NCI-H345 (cell line): ENCODE results near the gene HDAC4.

Source experiments
- DNase-seq: peaks from one replicate; lab custom pipeline; 2025; lab: John Stamatoyannopoulos, UW

Gene HDAC4

DNA sequence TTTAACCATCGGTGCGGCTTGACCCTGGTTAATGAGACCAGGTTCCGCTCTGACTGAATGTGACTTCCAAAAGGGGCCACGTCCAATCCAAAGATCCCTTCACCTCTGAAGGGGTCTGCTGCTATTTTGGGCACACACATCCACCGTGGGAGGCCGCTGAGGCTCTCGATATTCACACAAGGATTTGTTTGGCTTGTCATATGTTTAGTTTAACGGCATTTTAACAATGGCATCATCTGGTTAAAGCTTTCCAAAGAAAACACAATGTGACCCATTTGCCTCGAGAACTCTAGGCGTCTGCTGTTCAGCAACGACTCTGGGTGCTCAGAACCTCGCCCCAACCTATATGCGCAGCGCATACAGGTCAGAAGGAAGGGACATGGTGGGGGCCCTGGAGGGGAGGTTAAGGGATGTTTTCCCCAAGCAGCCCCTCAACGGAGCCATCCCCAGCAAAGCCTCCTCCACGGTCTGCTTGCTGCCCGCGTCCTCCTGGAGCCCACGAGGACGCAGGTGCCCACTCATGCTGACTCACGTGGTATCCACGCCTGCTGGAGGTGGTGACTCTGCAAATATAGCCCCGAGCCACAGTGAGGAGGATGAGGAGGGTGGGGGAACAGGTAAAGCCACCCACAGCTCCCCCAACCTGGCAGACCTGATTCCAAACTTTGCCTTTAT, 260.3 kb downstream of the HDAC4 start:
- DNase-seq = no peak

DNA sequence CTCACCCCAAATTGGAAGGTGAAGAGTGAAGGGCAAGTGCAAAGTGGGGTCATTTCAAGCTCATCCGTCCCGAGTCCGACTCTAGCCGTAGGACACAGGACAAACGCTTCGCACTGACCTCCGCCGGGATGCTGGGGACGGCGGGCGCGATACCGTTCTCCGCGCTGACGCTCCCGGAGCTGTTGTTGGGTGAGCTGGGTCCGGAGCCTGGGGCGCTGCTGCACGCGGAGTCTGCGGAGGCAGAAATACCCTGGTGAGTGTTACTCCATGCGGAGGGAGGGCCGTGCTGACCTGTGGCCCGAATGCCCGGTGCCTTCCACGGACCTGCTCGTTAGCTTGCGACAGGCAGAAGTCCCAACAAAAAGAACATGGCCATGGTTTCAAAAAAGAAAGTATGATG, 261.3 kb downstream of the HDAC4 start:
- DNase-seq = no peak

DNA sequence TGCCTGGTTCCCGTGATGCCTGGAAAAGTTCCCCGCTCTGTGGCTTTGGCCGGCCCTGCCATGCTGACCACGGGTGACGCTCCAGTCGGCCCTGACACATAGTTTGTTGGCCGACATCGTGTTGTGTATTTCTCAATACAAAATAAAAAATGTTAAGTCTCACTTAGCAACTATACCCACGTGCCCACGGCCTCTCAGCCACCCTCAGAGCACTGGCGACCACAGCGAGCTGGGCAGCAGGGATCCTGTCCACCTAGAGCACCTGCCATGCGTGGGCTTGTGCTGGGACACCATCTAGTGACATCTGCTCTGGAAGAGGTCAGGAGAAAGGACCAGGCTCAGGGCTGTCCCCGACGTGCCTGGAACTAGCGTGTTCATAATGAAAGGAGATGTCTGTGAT, 261.7 kb downstream of the HDAC4 start:
- no peak for DNase-seq

DNA sequence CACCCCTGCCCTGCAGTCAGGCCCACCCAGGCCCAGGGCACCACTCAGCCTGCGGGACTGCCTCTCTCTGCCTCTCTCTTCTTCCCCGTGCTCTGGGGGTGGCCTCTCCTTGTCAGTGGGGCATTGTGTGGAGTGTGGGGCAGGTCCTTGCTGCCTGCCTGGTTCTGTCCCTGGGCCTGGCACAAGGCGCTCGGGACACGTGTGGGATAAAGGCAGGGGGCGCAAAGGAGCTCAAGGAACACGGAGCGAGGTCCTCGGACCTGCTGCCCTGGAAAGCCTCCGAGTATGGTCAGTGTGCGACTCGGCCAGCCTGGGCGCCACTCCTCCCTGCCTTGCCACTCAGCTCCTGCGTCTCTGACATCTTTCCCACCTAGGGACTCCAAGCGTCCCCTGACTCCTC, 262.2 kb downstream of the HDAC4 start:
- DNase-seq = no peak

DNA sequence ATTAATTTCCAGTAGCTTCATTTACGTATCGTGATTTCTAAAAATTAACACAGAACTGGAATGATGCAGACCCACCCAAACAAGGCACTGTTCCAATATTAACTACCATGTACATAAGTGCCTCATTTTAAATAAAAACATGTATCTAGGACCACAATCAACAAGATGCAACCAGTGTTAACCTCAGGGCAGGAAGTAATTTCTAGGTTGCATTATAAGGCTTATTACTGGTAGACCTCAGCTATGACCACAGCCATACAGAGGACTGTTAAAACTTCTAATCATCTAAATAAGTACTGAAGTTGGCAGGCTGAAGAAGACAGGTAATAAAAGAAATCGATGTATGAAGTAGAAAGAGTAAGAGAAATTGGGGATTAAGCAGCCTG, 262.9 kb downstream of the HDAC4 start:
- DNase-seq = no peak

DNA sequence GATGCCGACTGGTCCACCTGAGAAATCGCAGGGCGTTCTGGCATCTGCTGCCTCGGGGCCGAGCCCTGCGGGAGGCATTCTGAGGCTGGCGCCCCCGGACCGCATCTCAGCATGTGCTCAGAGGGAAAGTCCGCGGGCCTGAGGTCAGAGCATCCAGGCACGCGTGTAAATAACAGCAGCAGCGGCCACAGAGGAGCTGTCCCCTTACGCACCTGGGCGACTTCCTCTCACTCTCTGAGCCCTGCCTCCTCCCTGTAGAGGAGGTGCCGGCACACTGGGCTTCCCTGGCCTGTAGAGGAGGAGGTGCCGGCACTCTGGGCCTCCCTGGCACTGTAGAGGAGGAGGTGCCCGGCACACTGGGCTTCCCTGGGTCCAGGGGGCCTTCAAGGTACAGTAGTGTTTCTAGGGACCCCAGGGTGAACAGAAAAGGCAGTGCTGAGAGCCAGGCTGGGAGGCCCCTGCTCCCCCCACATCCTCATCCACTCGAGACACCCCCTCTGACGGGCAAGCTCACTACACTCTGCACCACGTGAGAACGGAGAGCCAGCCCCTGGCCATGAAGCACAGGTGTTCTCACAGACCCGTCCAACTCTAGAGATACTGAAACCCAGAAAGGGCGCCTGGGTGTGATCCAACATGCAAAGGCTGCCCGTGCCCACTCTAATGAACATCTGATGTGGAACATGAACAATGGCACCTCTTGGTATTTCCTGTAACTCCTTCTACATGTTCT, 263.5 kb downstream of the HDAC4 start:
- DNase-seq = no peak

DNA sequence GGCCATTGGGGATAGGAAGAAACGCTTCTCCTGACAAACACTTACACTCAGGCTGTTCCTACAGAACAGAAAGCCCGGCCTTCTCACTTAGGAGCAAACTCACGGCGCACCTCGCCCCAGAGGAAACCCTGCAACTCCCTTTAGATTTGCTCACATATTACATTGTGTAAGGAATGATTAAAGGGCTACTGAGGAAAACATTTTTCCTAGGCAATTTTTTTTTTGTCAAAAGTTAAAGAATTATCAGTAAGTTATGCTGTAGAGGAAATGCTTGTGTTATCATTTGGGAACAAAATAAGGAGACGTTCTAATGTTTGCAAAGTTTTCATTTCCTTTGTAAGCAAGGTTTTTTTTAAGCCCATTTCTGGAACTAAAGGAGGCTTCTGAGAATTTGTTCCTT, 264.1 kb downstream of the HDAC4 start:
- no peak for DNase-seq

DNA sequence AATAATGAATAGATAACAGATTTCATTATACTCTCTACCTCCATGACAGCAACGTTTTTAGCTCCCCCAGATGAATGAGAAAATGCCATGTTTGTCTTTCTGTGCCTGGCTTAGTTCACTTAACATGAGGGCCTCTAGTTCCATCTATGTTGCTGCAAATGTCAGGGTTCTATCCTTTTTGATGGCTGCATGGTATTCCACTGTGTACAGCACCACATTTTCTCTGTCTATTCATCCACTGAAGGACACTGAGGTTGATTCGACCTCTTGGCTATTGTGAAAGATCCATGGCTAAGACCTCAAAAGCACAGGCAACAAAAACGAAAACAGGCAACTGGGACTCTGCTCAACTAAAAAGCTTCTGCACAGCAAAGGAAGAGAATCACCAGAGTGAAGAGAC, 264.6 kb downstream of the HDAC4 start:
- DNase-seq = no peak

DNA sequence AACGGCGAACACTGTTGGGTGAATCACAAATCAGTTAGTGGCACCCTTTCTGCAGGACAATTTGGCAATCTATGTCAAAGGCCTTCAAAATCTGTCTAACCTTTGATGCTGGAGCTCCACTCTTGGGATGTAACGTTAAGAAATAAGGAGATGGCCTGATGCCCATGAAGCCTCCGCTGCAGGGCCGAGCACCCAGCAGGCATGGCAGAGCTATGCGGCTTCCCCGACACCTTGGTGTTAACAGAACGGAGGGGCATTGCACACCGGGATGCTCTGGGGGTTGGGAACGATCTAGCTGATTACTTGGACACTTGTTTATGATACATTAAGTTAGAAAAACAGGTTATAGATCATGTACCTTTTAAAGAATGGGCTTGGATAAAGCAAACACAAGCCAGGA, 265.3 kb downstream of the HDAC4 start:
- no peak for DNase-seq

DNA sequence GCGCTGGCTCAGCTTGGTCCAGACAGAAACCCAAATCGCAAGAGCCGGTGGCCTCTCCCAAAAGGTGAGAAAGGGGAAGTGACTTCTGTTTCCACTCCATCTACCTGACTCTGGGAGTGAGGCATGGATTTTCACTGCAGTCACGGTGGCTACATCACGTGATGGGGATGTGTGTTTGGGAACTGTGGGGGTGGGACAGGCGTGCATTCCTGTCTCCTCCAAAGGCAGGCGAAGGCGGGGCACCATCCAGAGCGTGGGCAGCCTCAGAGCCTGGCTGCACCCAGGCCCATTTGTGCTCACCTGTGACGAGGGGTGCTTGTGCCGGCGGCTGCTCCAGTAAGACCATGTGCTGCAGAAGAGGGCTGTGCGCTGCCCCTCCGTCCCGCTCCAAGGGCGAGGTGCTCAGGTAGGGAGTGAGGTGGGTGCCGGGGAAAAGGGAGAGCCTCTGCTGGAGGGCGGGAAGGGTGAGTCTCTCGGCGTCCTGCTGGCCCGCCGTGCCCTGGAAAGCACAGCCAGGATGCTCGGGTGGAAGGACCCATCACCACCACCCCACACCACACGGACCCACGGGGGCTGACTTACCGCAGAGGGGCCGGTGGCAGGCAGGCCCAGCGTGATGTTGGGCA, 266.8 kb downstream of the HDAC4 start:
- DNase-seq = no peak

DNA sequence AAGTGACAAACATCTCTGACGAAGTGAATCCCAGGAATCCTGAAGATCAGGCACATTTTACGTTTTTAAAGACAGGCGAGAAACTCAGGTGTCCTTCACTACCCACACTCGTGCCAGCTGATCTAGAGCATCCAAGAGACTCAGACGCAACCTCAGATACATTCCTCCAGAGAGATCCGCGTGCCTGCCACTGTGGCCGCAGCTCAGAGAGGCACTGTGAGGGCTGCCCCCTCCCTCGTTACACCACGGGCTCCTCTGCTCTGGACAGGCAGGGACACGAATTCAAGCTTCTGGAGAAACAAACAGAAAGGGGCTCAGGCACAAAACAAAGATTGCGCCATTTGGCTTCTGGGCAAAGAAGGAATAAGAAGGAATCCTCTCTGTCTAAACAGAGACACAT, 268.0 kb downstream of the HDAC4 start:
- DNase-seq = no peak

DNA sequence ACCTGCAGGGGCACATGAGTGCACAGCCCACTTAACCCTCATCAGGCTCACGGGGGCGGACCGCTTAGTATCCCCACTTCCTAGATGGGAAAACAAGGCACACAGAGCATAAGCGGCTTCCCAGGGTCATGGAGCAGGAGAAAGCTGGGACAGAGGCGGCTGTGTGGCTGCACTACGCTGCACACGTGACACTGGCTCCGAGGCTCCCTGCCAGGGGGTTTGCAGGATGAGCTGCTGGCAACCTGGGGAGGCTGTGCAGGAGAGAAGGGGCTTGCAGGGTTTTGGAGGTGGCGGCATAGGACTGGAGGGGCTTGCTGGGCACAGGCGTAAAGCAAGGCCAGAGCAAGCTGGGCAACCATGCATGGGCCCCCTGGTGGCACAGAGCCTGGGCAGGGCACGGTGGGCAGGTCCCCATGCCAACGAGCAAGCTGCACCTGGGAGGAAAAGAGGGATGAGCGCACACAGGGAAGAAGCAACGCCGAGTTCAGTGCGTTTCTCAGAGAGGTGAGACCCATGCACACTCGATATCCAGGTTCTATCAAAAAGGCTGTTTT, 268.6 kb downstream of the HDAC4 start:
- no peak for DNase-seq

DNA sequence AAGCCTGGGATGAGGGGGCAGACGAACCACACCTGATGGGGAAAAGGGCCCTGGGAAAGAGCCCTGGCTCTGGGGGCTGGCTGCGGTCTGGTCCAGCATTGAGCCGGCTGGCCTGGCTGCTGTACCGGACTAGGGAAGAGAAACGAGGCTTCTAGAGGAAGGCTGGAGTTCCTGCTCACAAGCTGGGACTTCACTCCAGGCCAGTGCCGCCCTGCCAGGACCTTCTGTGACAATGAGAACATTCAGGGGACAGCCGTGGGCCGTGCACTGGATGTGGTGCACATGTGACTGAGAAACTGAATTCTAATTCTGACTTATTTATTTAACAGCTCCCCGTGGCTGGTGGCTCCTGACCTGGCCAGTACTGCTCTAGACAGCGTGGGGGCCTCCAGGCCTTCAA, 269.3 kb downstream of the HDAC4 start:
- no peak for DNase-seq

DNA sequence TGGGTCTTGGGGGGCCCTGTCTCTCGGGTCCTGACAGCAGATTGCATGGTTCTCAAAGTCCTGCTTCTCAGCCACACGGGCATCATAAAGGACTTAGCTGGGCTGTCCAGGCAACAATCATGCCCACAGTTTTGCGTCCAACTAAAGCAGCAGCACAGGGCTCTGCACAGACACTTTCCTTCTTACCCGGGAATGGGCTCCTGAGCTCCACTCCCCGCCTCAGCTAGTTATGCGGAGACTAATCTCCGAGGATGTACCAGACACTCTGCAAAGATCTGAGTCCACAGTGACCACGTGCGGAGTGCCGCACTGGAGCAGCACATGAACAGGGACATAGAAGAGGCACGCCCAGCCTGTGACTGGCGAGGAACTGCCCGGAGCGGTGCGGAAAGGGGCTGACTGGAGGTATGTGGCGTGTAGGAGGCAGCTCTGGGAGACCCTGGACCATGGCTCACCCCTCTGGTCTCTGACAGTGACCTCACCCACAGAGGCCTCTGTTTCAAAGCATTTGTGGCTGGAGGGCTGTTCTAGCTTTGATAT, 270.0 kb downstream of the HDAC4 start:
- no peak for DNase-seq

DNA sequence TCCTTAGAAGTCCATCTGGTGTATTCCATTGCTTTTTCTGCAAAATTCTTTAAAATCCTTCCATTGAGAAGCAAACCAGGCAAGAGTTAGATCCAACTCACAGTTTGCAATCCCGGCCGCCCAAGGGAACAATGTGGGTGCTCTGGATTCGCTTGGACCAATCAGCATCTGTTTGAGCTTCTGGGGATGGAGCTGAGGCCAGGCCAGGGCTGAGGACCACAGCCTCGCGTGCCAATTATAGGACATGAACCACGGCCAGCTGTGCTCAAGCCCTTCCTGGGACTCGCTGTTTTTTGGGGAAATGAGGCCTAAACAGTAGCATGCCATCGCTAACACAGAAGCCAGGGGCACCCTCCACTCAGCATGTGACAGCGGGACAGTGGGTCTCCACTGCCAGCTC, 270.8 kb downstream of the HDAC4 start:
- DNase-seq = no peak

DNA sequence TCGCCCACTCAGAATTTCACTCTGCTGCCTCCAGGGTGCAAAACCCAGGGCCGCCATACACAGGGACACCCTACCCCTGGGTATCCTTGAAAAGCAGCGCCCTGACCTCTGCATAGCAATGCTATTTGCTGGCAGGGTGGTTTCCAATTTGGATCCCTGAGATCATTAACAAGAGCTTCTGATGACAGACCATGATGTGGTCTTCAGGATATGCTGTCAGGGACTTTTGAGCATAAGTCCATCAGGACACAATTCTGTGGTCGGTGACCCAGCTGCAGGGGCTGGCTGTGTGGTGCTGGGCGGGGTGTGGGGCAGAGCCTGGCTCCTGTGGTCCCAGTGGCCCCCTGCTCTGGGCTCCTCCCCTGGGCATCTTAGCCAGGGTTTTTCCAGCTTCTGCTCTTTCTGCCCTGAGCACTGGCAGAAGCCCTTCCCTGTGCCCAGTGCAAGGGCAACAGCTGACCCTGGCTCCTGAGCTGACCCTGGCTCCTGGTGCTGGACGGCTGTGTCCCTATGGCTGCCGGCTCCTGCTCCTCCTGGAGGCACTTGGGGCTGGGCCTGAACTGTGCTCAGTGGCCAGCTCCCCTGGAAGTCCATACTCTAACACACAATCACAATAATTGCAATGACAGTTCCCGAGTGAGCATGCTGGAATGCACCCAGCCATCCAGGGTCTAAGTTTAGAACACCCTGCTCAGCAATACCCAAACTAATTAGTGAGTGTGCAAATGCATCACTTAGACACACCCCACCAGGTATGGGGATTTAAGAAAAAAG, 271.5 kb downstream of the HDAC4 start:
- no peak for DNase-seq

DNA sequence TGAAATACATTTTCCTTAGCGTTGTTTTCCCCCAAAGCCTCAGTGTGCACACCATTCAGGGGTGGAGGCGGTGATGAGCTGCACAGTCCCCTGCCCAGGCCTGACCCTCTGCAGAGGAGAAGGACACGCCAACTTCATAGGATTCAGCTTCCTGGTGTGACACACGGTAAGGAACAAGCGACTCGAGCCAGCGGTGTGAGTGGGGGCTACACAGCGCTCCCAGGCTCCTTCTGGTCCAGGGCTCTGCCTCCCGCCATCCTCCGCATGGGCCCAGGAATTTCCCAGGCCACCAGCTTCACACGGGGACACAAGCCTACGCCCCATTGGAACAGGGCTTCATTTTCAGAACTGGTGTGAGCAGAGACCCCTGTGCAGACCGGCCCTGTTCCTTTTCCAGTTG, 272.1 kb downstream of the HDAC4 start:
- DNase-seq = no peak

DNA sequence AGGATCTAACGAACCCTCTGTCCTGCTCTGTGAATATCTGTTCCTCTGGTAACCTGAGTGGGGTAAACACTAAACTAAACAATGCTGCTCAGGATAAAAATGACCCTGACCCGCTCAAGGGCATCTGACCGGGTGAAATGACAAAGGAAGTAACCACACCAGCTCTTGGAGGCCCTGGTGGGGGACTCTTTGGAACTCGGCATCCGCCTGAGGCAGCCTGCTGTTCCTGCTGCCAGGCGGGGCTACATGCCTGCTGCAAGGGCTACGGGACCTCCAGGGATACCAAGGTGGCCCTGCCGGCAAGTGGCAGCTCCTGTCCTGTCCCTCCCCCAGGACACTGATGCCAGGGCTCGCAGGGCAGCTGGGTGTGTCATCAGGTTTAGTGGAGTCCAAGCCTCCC, 273.3 kb downstream of the HDAC4 start:
- DNase-seq = no peak

DNA sequence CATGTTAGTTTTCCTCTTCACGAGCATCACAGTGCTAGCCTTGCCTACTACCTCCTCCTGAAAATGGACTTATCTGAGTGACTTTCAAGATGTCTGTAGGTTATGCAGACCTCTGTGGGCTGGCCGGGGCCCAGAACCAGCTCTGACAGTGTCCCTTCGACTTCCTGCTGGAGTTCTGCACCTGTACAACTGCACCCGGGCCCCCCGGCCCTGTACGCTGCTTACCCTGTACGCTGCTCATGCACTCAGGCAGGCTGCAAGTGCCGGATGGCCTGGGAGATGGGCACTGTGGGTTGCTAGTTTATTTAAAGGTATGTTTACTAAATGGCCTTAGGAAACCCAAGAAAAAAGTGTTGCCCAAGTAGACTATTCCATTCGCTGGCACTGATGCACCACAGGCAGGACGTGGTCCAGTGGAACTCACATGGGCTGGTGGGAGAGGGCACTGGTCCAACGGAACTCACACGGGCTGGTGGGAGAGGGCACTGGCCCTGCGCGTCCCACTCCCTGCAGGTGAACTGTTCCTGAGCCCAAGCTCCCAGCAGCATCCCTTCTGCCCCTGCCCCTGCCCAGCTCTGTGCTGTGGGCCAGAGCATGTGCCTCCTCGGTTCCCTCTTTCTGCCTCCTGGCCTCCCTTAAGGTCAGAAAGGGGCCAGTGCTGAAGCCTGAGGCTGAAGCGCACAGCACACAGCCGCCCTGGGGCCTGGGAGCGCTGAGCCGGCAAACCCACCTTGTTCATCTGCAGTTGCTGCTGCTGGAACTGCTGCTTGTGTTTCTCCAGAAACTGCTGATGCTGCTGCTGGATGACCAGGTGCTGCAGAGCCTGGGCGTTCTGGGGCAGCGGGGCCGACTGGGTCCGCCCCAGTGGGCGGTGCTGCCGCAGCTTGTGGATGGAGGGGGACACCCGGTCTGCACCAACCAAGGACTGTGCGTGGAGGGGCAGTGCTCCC, 274.8 kb downstream of the HDAC4 start:
- DNase-seq = no peak

DNA sequence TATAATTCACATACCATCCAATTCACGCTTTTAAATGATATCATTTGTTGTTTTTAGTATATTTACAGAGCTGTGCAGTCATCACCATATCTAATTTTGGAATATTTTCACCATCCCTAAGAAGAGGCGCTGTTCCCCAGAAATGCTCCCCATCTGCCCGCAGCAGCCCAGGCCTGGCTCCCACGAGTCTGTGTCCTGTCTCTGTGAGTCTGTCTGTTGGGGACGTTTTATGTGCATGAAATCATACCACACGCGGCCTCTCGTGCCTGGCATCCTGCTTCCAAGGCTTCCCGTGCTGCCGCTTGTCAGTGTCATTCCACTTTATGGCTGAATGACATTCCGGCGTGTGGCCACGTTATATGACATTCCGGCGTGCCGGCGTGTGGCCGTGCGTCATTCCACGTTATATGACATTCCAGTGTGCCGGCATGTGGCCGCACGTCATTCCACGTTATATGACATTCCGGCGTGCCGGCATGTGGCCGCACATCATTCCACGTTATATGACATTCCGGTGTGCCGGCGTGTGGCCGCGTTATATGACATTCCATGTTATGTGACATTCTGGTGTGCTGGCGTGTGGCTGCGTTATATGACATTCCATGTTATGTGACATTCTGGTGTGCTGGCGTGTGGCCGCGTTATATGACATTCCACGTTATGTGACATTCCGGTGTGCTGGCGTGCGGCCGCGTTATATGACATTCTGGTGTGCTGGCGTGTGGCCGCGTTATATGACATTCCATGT, 276.5 kb downstream of the HDAC4 start:
- no peak for DNase-seq
